ENCODE results near the gene SAMHD1.

- TF ChIP-seq CTCF (IDR thresholded peaks at IDR 0.05; ENCODE audit: poor library complexity, severe bottlenecking) (no peak), RAD21 (conservative IDR thresholded peaks at IDR 0.05) (no peak), EP300 (conservative IDR thresholded peaks at IDR 0.05; ENCODE audit: poor library complexity, severe bottlenecking) (no peak), TAF1 (IDR thresholded peaks at IDR 0.05; ENCODE audit: low read depth) (no peak), POLR2AphosphoS5 (IDR thresholded peaks at IDR 0.05) (no peak), EZH2 (IDR thresholded peaks at IDR 0.05; ENCODE audit: borderline replicate concordance, insufficient read depth, low read length, poor library complexity, severe bottlenecking) (no peak), SMC3 (conservative IDR thresholded peaks at IDR 0.05; ENCODE audit: poor library complexity) (no peak)
- TF ChIP-seq, protein P1, sequence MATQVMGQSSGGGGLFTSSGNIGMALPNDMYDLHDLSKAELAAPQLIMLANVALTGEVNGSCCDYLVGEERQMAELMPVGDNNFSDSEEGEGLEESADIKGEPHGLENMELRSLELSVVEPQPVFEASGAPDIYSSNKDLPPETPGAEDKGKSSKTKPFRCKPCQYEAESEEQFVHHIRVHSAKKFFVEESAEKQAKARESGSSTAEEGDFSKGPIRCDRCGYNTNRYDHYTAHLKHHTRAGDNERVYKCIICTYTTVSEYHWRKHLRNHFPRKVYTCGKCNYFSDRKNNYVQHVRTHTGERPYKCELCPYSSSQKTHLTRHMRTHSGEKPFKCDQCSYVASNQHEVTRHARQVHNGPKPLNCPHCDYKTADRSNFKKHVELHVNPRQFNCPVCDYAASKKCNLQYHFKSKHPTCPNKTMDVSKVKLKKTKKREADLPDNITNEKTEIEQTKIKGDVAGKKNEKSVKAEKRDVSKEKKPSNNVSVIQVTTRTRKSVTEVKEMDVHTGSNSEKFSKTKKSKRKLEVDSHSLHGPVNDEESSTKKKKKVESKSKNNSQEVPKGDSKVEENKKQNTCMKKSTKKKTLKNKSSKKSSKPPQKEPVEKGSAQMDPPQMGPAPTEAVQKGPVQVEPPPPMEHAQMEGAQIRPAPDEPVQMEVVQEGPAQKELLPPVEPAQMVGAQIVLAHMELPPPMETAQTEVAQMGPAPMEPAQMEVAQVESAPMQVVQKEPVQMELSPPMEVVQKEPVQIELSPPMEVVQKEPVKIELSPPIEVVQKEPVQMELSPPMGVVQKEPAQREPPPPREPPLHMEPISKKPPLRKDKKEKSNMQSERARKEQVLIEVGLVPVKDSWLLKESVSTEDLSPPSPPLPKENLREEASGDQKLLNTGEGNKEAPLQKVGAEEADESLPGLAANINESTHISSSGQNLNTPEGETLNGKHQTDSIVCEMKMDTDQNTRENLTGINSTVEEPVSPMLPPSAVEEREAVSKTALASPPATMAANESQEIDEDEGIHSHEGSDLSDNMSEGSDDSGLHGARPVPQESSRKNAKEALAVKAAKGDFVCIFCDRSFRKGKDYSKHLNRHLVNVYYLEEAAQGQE (IDR thresholded peaks at IDR 0.05; ENCODE audit: borderline replicate concordance) = no peak
Observed at GRCh38 chr20:36860339-36860738, 91.2 kb downstream of the SAMHD1 start.
